GM12801 (cell line): ENCODE data around the gene CAMTA1.

ENCODE experiments used
- CTCF ChIP-seq: IDR thresholded peaks from one replicate; pipeline ENCODE4 v1.5.1; 2011; ENCODE audit warnings: control low read depth; ENCODE audit not compliant: insufficient read length; ENCODE audit errors: extremely low read depth

The CAMTA1 gene

GRCh38 chr1:7010534-7011200 is 225.4 kb downstream of the CAMTA1 start:
- no peak for TF ChIP-seq CTCF

DNA sequence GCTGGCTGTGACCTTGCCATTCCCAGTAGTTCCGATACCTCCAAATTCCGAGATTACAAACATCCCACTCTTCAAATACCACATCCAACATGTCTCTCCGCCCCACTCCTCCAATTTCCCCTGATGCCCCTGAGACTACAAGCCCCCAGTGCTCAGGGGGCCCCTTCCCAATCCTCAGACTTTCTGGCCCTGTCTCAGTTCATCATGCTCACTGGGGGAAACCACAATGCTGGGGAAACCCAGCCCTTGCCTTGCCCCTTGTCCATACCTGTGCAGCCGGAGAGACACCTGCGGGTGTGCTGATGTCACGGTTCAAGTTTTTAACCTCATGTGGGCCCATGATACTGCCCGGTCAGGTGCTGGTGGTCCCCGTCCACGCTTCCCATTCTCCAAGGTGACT is 226.6 kb downstream of the CAMTA1 start:
- TF ChIP-seq CTCF = no peak

DNA sequence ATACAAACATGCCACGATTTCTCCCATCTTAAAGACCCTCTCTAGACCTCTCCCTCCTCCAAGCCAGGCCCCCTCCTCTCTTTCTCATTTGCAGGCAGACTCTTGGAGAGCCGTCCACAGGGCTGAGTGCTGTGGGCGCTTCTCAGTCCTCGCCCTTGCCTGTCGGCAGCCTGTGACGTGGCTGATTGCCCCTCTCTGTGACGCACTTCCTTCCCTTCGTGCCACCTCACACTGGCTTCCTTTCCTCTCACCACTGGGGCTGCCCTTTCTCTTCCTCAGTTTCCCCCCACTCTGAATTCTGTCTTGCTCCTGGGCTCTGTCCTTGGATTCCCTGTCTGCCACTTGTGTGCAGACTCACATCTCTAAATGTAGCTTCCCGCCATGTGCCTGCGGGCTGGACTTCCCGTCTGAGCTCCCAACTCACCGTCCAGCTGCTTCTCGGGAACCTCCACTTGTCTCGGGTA is 227.2 kb downstream of the CAMTA1 start:
- TF ChIP-seq CTCF = no peak

- no peak for TF ChIP-seq CTCF
Observed at GRCh38 chr1:7013833-7014639, 228.8 kb downstream of the CAMTA1 start.

- no peak for TF ChIP-seq CTCF
Observed at GRCh38 chr1:7014640-7014930, 229.3 kb downstream of the CAMTA1 start.

DNA sequence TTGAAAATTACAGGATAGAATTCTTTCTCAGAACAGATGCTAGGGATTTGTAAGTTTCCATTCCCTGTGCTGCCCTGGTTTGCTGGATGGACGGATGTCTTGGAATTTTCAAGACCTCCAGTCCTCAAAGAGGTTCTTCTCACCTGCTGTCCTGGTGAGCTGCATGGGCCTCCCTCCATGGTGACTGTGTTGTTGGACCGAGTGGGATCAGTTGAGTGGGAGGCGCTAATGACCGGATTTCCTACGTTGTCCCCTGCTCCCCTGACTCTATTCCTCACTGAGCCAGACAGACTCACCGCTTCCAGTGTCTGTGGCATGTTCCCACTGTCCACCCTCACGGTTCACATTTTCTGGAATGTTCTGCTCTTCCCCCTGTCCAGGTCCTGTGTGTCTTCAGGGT is 229.8 kb downstream of the CAMTA1 start:
- TF ChIP-seq CTCF = no peak

- no peak for TF ChIP-seq CTCF
Observed at GRCh38 chr1:7018351-7018750, 233.1 kb downstream of the CAMTA1 start.
